Esophagus muscularis mucosa (tissue), 4 donors: Measurements from ENCODE around the gene CDC42EP4. TPM values are rescaled to one million over a fixed set of nuclear protein-coding genes. Genes with fewer than 3 reads are reported as not detected.

Experiments
- DNase-seq: peaks from one replicate; pipeline ENCODE4 v3.0.0-alpha.2; 2017; ENCODE audit errors: extremely low spot score
- H3K27ac ChIP-seq, 4 donors: fragments of 200-600 bp; sonication (generic); replicated peaks in 1 of 4; 1 replicate in 3 of 4; 2 replicates in 1 of 4; pipeline ENCODE4 v1.5.1; 2016 to 2019; ENCODE audit warnings: mild to moderate bottlenecking in 1 of 4
- H3K27me3 ChIP-seq, 4 donors: fragments of 200-600 bp; sonication (generic); one replicate each; pipeline versions ENCODE4 v1.5.1 to v1.6.0; 2016 to 2019
- H3K36me3 ChIP-seq, 4 donors: fragments of 200-600 bp; sonication (generic); one replicate each; pipeline ENCODE4 v1.5.1; 2016 to 2019
- H3K4me1 ChIP-seq, 4 donors: fragments of 200-600 bp; sonication (generic); one replicate each; pipeline ENCODE4 v1.5.1; 2016 to 2019
- H3K4me3 ChIP-seq, 4 donors: fragments of 200-600 bp; sonication (generic); 1 replicate in 2 of 4; 2 replicates in 2 of 4; pipeline ENCODE4 v1.5.1; 2016 to 2019; ENCODE audit warnings: mild to moderate bottlenecking in 4 of 4, moderate library complexity in 1 of 4
- H3K9me3 ChIP-seq, 4 donors: fragments of 200-600 bp; sonication (generic); 1 replicate in 3 of 4; 2 replicates in 1 of 4; pipeline ENCODE4 v1.5.1; 2016 to 2019
- CTCF ChIP-seq, 3 experiments: fragments of 200-600 bp in 2 of 3; fragments of 450-650 bp in 1 of 3; sonication (generic) in 2 of 3; IDR thresholded peaks; one replicate each; pipeline ENCODE4 v1.5.1; 2017 to 2019; ENCODE audit warnings: antibody characterized with exemption in 3 of 3, mild to moderate bottlenecking in 2 of 3, moderate library complexity in 1 of 3
- EP300 ChIP-seq: sonication (generic); formaldehyde crosslinking; IDR thresholded peaks from one replicate; pipeline ENCODE4 v1.6.1; 2017; ENCODE audit warnings: antibody characterized with exemption
- POLR2A ChIP-seq: fragments of 450-650 bp; IDR thresholded peaks from one replicate; pipeline ENCODE4 v1.6.1; 2017; ENCODE audit warnings: antibody characterized with exemption, moderate library complexity, mild to moderate bottlenecking, low read depth
- POLR2AphosphoS5 ChIP-seq, 2 donors: sonication (generic); formaldehyde crosslinking; IDR thresholded peaks; one replicate each; pipeline ENCODE4 v1.6.1; 2017; ENCODE audit warnings: antibody characterized with exemption in 2 of 2
- WGBS: methylation state at CpG from one replicate; pipeline ENCODE4 v1.1.5; 2018; 5-methylcytosine and 5-hydroxymethylcytosine counted together
- intact Hi-C: fragments of 100-400 bp; cut with DNase I; formaldehyde crosslinking; loops from one replicate; pipeline ENCODE4 v1.15.1; 2023
- total RNA-seq, 4 donors: library from RNA; depleted of rRNA; stranded (reverse); fragments of >200 nt; gene quantifications; one replicate each; pipeline versions ENCODE4 v1.1.0 to v1.2.1, GENCODE V29; 2016

Gene CDC42EP4
- total RNA-seq, 4 donors from 2014 or later = 48.6 to 129 (median 104) TPM

DNA sequence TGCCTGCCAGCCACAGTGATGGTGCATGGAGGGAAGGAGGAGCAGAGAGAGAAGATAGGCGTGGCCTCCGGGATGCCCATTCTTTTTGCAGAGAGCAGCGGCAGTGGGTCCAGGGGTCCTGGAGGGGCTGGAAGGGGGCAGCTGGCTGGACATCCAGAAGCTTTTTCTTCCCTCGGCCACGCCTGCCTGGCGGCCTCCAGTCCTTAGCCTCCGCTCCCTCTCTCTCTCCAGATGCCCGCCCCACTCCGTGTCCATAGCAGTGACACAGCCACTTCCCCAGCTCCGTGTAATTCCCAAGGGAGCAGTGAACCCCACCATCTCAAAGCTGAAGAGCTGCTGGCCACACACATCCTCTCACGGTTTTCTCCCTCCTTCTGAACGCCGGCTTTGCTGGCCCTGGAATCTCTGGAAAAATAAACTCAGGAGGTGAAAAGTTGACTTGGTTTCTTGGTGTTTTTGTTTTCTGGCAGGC, 26.3 kb upstream of the CDC42EP4 start:
- 42% methylated on average over 12 of the region's 13 CpGs for WGBS
- Histone ChIP-seq H3K9me3 (no peaks in the 10 kb centered on the region), H3K4me1 (peaks cover 21 to 50% (median 45%) of the 10 kb centered on the region in 4 donors), H3K27ac (peak overlapping the region; percentile 66 to 76 (median 67)), H3K4me3 (peak overlapping the region; percentile 17 to 40 (median 33)), H3K36me3 (no peaks in the 10 kb centered on the region), H3K27me3 (no peaks in the 10 kb centered on the region)
- intact Hi-C loops = no loop called here
- TF ChIP-seq POLR2AphosphoS5 (IDR thresholded peaks at IDR 0.05) (peak in 1 of 2 donors; percentile 45), POLR2A (no peak), CTCF (IDR thresholded peaks at IDR 0.05) (no peak), EP300 (no peak)
- no peak for DNase-seq

- 93% methylated on average over 4 of the region's 4 CpGs for WGBS
These were observed 25.5 kb upstream of the CDC42EP4 start for GRCh38 chr17:73337330-73337710.

DNA sequence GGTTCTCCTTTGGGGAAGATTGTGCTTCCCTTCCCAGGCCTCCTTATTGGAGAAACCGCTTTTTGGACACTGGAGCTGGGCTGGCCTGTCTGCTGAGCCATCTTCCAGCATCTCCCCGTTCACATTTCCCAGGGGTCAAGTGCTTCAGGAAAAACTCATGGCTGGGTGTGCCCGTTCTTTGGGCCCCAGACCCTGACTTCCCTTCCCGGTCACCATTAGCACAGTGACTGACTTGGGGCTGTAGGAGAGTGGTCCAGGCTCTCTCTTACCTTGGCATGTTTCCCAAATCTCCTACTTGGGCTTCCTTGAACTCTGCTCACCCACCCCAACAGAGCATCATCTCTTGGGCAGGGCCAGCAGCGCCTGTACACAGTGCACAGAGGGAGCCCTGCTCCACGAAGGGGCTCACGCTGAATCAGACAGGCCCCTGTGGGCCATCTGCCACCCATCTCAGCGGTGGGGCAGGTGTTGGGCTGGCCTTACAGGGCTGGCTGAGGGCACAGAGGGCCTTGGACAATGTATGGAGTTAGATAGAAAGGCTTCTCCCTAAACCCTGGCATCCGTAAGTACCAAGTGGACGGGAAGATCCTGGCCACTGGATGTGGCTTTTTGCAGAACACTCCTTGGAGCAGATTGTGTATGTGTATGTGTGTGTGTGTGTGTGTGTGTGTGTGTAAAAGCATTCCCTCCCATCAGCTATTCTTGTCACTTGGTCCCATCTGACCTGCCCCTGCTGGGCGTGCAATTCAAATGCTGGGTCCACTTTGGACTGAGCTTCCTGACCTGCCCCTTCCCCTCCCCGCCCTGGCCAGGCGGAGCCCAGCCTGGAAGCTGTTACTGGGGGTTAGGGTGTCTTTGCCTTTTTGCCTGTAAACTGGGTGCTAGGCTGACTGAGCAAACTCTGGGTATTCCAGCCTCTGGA, 24.9 kb upstream of the CDC42EP4 start:
- WGBS = 82% methylated on average over 13 of the region's 13 CpGs
- no peaks in the 10 kb centered on the region for H3K27me3 ChIP-seq
- H3K9me3 ChIP-seq = no peaks in the 10 kb centered on the region
- no peak for DNase-seq
- intact Hi-C loops = no loop called here
- TF ChIP-seq POLR2A (no peak), EP300 (no peak)
- H3K27ac ChIP-seq = peak overlapping the region in 3 of 4 donors; percentile 66 to 76 (median 68)
- H3K4me3 ChIP-seq = no peak overlapping the region
- peaks cover 7 to 36% (median 31%) of the 10 kb centered on the region in 4 donors for H3K4me1 ChIP-seq
- no peaks in the 10 kb centered on the region for H3K36me3 ChIP-seq

More at GRCh38 chr17:73337330-73337710, 25.5 kb upstream of the CDC42EP4 start:
- no peaks in the 10 kb centered on the region for H3K9me3 ChIP-seq
- TF ChIP-seq POLR2A (no peak), EP300 (no peak), POLR2AphosphoS5 (IDR thresholded peaks at IDR 0.05) (no peak), CTCF (IDR thresholded peaks at IDR 0.05) (no peak)
- no peaks in the 10 kb centered on the region for H3K36me3 ChIP-seq
- no peaks in the 10 kb centered on the region for H3K27me3 ChIP-seq
- DNase-seq = no peak
- H3K4me1 ChIP-seq = peaks cover 13 to 43% (median 37%) of the 10 kb centered on the region in 4 donors
- intact Hi-C loops = no loop called here
- H3K27ac ChIP-seq = peak overlapping the region in 3 of 4 donors; percentile 66 to 76 (median 68)
- H3K4me3 ChIP-seq = no peak overlapping the region

- H3K36me3 ChIP-seq = no peaks in the 10 kb centered on the region
- intact Hi-C loops = no loop called here
- H3K4me3 ChIP-seq = no peak overlapping the region
- TF ChIP-seq POLR2AphosphoS5 (IDR thresholded peaks at IDR 0.05) = no peak
- TF ChIP-seq CTCF (IDR thresholded peaks at IDR 0.05) = no peak
- no peak for TF ChIP-seq EP300
- TF ChIP-seq POLR2A = no peak
- DNase-seq = no peak
- H3K27me3 ChIP-seq = no peaks in the 10 kb centered on the region
- peak overlapping the region in 1 of 4 donors; percentile 14 for H3K27ac ChIP-seq
- 77% methylated on average over 12 of the region's 12 CpGs for WGBS
- H3K9me3 ChIP-seq = no peaks in the 10 kb centered on the region
- H3K4me1 ChIP-seq = peaks cover 4 to 30% (median 24%) of the 10 kb centered on the region in 4 donors
These were observed 24.0 kb upstream of the CDC42EP4 start for GRCh38 chr17:73335591-73336407.
